Measurements from ENCODE around the gene LIN7A.

GRCh38 chr12:80943338-80943737, 5.6 kb upstream of the LIN7A start:
- TF ChIP-seq GATA3 (IDR thresholded peaks at IDR 0.05; ENCODE audit: low read depth, low read length) (no peak), GATA2 (IDR thresholded peaks at IDR 0.05; ENCODE audit: low read depth, low read length) (no peak)
